GM19023 (cell line): ENCODE data around the gene GNAO1.

Experiments
- ATAC-seq: cut with Tn5 transposase; IDR thresholded peaks from one replicate; pipeline ENCODE4 v1.9.1; 2021; ENCODE audit warnings: mild to moderate bottlenecking, moderate library complexity; ENCODE audit not compliant: unreplicated experiment

GNAO1 gene

DNA sequence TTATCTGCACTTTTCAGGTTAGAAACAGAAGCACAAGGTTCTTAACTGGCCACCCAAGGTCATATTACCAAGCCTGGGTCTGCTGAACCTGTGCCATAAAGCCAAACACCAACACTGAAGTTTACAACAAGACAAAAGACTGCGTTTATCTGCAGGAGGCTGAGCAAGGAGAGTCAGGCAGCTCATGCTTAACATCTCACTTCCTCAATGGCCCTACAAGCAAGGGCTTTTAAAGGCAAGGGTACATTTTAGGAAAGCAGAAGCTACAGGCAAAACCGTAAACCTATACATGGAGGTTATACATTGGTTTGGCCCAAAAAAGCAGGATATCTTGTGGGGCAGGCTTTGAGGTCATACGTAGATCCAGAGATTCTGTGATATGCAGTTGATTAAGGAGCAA, 91.2 kb downstream of the GNAO1 start:
- no peak for ATAC-seq

DNA sequence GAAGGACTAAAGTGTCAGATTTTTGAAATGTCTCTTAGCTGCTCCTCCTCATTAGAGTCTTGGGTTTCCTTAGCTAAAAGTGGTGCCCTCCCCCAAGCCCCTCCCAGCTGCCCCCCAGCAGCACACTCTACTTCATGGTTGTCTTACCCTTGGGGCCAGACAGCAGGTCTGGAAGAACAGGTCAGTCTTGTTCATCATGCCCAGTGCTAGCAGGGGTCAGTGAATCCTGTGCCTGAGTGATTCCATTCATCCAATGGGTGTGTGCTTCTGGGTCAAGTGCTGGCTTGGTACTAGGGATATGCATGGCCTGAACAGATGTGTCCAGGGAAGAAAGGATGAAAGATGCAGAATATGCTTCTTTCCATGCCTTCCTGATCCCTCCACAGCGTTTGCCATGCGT, 93.2 kb downstream of the GNAO1 start:
- ATAC-seq: no peak

DNA sequence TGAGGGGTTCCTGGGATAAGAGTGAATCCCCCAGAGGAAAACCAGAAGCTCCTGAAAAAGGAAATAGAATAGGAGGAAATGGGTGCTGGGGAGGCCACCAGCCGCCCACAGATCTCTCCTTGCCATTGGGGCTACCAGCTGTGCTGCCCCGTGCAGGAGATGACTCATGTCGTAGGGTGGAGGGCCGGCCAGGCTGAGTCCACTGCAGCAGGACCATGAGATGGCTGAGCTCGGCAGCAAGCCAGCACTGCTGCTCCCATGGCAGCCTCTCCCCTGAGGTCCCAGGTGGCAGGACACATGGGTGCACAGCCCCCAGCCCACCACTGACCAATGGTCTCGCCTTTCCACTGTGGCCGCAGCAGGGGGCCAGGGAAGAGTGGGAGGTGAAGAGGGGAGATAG, 95.5 kb downstream of the GNAO1 start:
- no peak for ATAC-seq

DNA sequence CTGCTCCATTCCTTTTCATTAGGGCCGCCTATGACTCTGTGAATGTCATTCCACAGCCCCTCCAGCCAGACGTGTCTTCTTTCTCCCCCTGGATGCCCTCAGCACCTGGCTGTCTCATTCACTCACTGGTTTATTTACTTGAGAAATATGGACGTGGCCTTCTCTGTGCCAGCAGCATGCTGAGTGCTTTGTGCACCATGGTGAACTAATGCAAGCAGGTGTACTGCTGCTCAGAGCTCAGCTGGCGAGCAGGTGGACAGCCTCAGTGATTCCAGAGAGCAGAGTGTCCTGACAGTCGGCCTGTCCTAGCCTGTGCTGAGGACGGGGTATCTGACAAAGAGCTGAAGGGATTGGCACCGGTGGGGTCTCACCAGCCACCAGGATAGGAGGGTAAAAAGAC, 96.7 kb downstream of the GNAO1 start:
- no peak for ATAC-seq

DNA sequence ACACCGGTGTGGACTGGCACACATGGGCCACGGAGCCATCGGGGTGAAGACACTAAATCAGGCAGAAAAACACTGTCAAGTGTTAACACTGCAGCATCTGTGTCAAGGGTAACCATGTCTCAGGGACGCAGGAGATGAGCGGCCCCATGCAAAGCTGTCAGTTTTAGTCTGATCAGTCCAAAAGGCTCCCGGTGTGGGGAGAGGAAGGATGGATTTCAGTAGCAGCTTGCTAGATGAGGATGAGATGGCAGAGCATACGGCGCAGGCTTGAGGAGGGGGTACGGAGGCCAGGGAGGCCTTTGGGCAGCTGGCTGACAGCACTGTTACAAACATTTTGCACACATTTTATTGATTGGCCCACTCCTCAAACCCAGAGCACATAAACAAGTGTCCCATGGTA, 98.1 kb downstream of the GNAO1 start:
- ATAC-seq: no peak

DNA sequence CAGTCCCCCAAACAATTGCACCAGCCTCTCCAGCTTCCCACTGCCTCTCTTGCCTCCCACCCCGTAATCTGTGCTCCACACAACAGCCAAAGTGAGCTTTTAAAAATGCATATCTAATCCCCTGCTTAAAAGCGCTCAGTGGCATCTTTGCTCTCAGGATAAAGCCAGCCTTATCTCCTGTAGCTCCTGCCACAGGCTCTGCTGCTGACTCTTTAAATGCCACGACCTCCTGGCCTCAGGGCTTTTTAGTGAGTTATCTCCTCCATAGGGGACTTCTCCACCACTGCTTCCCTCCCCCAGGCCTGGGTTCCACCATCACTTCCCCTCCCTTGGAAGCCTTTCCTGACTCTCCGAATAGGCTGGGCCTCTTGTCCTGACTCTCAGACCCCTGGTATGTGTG, 98.6 kb downstream of the GNAO1 start:
- no peak for ATAC-seq

DNA sequence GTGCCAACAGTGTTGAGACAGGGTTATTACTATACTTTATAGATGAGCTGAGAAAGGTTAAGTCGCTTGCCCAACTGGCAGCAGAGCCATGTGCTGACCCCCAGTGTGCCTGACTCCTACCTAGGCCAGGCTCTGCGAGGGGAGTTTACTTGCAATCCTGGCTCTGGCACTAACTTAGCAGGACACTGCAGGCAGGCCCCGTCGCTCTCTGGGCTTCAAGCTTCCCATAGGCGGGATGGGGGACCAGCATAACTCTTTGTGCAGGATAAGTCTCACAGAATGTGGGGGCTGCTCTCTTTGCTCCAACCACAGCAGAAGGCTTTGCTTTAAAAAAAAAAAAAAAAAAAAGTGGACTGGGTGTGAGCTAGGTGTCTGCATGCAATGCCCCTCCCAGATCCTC, 102.7 kb downstream of the GNAO1 start:
- no peak for ATAC-seq

DNA sequence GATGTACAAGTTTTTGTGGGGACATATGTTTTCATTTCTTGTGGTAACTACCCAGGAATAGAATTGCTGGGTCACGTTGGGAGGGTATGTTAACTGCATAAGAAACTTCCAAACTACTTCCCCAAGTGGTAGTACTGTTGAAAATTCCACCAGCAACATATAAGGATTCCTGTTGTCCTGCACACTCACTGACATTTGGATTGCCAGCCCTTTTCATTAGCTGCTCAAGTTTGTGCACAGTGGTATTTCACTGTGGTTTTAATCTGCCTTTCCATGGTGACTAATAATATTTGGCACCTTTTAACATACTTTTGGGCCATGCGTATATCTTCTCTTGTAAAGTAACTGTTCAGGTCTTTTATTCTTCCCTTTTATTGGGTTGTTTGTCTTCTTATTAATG, 103.3 kb downstream of the GNAO1 start:
- ATAC-seq: no peak

DNA sequence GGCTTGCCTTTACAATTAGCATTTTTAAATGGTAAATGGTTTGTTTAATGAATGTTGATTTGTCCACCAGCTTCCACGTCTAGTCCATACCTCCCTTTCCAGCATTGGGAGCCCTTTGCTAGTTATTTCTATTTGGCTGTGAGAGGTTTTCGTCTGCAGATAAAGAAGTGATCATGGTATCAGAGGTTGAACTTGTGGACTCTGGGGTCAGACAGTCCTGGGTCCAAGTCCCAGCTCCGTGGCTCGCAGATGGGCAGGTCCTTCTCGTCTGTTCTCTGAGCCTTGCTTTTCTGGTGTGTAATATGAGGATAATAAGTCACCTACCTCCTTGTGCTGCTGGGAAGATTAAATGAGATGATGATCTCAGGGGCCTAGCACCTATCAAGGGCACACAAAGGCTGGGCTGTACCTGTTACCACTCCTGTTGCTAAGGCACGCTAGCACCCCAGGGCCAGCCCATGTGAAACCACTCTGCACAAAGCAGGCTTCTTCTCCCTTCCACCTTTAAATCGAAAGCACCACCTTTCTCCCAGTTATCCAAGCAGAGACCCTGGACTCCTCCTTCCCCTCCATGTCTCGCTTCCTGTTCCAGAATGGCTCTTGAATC, 103.9 kb downstream of the GNAO1 start:
- ATAC-seq: no peak

DNA sequence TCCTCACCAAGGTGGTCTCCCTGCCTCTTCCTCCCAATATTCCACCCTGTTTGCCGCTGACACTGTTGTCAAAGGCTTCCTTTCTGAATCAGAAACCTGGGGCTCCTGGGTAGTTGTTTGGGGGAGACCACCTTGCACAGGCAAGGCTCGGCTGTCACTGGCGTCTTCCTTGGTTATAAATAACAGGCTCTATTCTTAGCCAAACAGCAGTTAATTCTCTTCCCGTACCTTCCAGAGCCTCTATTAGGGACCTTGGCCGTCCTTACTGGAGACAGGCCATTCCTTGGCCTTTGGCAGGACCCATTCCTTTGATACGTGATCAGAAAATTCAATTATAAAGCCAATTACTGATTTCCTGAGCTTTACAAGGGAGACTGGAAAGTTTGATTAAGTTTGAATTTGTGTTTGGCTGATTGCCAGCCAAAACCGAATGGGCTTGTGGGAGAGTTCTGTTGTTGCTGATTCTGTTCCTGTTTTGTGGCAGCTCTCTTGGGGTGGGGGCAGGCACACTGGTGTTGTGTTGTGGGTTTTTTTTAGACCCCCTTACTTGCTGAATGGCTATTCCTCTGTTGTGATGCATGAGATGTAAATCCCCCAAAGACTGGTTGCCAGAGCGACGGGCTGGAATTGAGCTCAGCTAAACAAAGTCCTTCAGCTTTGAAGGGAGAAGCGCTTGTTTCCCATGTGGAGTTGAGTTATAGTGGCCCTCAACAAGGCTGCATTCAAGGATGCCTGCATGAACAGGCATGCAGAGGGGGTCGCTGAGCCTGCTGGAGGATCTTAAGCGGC, 104.6 kb downstream of the GNAO1 start:
- ATAC-seq: no peak

DNA sequence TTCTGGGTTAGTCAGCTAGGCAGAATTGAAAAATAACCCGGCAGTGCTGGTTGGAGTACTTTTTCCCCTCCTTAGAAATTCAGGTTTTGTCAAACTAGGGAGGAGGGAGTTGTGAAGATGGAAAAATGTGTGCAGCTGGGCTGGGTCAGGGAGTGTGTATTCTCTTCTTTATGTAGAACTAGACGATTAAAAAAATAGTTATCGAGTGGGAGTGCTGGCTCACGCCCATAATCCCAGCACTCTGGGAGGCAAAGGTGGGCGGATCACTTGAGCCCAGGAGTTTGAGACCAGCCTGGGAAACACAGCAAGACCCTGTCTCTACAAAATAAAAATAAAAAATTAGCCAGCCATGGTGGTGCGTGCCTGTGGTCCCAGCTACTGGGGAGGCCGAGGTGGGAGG, 106.4 kb downstream of the GNAO1 start:
- ATAC-seq: no peak

DNA sequence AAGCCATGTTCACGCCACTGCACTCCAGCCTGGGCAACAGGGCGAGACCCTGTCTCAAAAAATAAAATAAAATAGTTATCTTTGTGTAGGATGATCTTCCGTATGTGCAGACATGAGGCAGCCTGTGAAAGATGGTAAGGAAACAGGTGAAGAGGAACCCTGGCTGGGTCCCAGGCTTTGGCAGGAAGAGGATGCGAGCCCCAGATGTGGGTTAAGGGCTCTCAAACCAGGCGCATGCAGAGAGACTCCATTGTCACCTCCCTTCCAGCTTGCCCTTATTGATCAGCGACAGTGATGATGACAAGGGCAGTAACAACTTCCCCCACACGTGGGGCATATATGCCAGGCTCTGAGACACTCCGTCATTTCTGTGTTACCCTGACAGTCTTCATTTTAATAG, 106.8 kb downstream of the GNAO1 start:
- no peak for ATAC-seq

DNA sequence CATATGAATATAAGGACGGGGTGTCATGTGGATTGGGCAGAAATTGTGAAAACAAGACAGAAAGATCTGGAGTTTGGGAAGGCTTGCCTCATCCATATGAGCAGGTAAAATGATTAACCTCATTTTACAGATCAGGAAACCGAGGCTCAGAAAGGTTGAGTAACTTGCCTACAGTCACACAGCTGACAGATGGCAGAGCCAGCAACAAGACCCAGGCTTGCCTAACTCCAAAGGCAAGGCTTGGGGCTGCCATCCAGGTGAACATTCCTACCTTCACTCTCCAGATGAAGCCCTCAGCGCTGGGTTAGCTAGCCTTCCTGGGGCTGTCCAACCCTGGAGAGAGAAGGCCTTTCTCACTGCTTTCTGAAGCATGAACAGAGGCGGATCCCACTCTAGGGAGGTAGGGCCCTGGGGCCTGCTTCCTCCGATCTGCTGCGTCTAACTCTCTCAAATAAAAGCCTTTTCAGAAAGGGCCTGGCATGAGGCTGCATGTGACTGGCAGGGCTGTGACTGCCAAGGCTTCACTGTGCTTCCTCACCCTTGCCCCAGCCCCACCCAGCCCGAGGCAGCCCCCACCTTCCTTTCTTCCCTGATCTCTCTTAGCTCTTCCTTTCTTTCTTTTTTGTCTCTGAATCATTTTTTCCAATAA, 107.8 kb downstream of the GNAO1 start:
- ATAC-seq: no peak

DNA sequence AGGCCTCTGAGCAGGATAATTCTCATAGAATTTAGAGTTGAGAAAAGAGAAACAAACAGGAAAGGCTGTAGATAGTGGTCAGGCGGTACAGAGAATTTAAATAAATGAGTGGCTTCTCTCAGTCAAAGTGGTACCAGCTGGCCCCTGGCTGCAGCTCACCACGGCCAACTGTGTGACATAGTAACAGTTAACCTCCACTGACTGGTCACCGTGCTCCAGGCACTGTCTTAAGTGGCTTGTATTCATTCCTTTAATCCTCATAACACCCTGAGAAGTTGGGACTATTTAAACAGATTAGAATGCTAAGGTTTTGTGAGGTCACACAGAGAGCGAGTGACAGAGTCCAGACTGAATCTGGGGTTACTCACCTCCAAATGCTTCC, 108.9 kb downstream of the GNAO1 start:
- ATAC-seq: no peak

DNA sequence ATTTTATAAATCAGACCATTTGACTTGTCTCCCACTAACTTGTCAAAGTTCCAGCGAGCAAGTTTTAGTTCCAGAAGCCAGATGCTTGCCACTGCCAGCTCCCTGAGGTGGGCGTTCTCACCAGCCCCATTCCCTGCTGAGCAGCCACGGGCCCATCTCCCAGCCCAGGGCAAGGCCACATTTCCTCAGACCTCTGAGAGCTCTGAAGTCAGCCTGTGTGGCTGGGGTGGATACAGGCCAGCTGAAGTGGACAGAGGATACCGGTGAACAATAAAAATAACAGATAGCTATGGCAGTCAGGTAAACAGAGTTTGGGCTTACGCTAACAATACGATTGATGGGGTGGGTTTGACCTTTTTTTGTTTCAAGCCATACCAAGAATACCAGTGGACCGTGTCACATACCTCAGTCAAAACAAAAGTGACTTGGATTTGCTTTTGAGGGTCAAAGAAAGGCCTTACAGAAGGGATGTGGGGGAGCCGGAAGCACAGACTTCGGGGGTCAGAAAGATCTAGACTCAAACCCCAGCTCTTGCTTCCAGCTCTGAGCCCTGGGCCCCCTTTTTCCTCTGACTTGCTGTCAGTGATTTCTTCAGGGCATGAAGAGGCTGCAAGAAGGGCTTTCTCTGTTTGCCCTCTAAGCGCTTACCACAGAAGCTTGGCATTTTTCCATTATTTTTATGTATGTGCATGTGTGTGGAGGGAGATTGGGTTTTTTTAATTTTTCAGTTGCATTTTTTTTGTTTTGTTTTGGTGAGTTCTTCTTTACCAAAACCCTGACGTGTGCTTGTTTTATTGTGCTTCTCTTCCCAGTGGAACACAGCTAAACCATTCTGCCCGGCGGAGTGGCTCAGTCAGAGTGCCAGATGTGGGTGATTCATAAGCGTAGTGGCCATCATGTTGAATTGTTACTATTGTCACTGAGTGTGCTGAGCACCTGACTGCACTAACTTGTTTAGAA, 109.9 kb downstream of the GNAO1 start:
- no peak for ATAC-seq

DNA sequence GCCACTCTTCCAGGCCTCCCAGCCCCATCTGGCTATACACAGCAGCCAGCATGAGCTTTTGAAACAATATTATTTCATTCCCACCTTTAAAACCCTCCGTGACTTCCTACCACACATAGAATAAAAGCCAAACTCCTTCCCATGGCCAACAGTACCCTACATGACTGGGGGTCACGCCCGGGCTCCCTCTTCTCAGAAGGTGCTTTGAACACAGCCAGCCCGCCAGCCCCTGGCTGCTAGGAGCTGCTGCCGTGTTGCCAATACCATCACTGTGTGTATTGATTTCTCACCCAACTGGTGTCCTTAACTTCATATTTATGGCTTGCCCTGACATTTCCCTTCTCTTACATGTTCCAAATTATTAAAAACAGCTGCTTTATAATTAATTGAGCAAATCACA, 111.2 kb downstream of the GNAO1 start:
- no peak for ATAC-seq

DNA sequence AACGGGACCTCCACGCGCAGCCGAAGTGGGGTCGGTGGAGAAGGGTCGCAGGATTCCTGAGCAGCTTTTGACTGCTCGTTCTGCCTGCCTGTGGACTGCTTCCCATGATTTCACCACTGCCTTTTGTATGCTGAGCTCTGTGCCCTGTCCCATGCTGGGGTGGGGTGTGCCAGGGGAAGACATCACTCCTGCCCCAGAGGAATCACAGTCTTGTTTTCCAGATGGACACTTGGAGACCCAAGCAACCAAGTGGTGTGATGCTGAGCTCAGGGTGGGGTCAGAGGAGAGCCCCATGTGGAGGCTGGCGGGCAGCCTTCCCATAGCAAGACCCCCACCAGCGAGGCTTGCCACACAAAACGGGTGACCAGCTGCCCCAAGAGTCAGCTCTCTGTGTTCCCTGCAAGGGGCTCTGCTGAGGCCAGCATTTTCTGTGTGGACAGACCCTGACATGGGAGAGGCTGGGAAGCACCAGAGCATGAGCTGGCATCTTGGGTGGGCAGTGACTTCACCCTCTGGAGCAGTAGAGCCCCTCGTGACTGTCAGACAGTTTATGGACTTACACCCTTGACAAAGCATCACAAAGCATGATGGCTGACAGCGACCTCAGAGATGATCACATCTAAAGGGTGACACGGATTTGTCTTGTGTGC, 111.9 kb downstream of the GNAO1 start:
- no peak for ATAC-seq

DNA sequence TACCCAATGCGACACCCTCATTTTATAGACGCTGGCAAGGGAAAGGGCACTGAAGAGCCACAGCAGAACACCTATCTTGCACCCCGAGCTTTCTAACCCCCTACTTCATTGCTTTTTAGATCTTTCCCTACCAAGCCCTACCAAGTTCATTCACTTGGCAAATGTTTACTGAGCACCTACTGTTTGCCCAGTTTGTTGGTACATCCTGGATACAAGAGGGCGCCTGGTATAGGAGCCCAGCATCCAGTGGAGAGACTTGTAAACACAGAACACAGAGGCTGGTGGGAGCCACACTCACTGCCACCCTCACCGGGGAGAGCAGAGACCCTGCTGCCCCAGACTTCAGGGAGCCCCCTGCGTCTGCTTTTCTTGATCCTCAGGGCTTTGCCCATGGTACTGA, 112.6 kb downstream of the GNAO1 start:
- no peak for ATAC-seq

DNA sequence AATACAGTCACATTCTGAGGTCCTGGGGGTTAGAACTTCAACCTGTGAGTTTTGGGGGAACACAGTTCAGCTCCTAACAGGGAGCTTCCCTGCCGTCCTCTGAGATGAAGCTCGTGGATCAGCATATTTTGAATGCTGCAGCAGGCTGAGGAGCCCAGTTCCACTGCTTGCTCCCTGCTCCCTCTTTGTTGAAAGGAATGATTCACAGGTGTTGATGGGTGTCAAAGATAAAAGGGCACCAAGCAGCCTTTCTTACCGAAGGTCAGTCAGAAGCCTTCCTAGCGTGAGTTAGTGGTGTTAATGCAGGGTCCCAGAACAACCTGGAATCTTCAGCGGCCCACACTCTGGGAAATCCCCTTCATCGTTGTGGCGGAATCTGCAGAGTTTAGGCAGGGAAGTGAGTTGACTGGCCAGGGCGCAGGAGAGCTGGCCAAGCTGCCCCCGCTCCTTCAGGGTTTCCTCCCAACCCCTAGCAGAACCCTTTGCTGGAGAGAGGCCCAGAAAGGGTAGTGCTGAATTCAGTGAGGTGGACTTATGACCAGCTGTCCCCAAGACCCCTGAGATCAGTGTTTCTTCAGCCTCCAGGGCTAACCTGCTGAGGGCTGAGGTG, 114.8 kb downstream of the GNAO1 start:
- no peak for ATAC-seq
